ENCODE results near the gene GLS.

The GLS gene

DNA sequence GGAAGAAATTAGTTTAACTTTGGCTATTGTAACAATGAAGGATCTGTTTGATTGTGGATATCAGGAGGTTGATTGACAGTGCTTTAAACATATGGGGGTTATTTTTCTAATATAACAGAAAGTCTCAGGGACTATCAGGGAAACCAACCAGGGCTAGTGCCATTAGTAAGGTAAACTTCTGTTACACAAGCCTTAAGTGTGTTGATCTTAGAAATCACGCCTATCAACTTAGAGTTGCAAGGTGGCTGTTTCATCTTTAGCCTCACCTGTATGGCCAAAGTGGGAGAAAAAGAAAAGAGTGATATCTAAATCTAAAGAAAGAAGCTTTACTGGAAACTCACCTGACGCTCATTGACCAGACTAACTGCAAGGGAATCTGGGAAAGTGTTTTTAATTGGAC, 62.1 kb downstream of the GLS start:
- Histone ChIP-seq H3K79me1 (replicated peaks; ENCODE audit: low read length, poor library complexity, severe bottlenecking) (peaks cover 2% of the 10 kb centered on the region), H3K27ac (ENCODE audit: low read length, poor library complexity, severe bottlenecking) (peak overlapping the region; percentile 20), H2BK15ac (ENCODE audit: low read depth, poor library complexity, severe bottlenecking) (no peak overlapping the region), H4K91ac (ENCODE audit: low read length) (no peak overlapping the region), H2BK12ac (ENCODE audit: low read length in 2 of 2) (no peak overlapping the region), H3K4ac (ENCODE audit: low read depth in 1 of 2, low read length in 2 of 2) (no peak overlapping the region), H3K27me3 (ENCODE audit: control insufficient read depth in 1 of 2, insufficient read depth in 1 of 2, low read length in 2 of 2) (no peaks in the 10 kb centered on the region), H3K18ac (ENCODE audit: low read depth in 1 of 2, low read length in 2 of 2) (no peak overlapping the region), H3K4me1 (ENCODE audit: control insufficient read depth, insufficient read depth, low read depth, low read length) (no peaks in the 10 kb centered on the region), H3K9me3 (ENCODE audit: control insufficient read depth, low read length) (no peaks in the 10 kb centered on the region), H3K9ac (ENCODE audit: low read length) (no peak overlapping the region), H3K23ac (ENCODE audit: low read length in 2 of 2) (no peak overlapping the region), H3K4me3 (ENCODE audit: insufficient read depth in 1 of 2, low read depth in 1 of 2, low read length in 2 of 2) (no peak overlapping the region), H2AK5ac (ENCODE audit: low read length, severe bottlenecking) (no peak overlapping the region), H3K14ac (ENCODE audit: low read length in 2 of 2) (no peak overlapping the region), H2AFZ (ENCODE audit: low read depth, low read length) (no peak overlapping the region), H2BK120ac (ENCODE audit: low read depth, low read length) (no peak overlapping the region), H3K4me2 (ENCODE audit: low read length, poor library complexity, severe bottlenecking) (no peak overlapping the region), H2BK5ac (ENCODE audit: low read depth, low read length, poor library complexity, severe bottlenecking) (no peak overlapping the region), H3K36me3 (ENCODE audit: control insufficient read depth in 1 of 2, insufficient read depth in 2 of 2, low read depth in 1 of 2, low read length in 2 of 2) (peaks cover 0 to 12% of the 10 kb centered on the region in 2 experiments), H4K8ac (ENCODE audit: low read length) (no peak overlapping the region)
- no peak for DNase-seq
- WGBS, result 100% methylated on average over 2 of the region's 2 CpGs

DNA sequence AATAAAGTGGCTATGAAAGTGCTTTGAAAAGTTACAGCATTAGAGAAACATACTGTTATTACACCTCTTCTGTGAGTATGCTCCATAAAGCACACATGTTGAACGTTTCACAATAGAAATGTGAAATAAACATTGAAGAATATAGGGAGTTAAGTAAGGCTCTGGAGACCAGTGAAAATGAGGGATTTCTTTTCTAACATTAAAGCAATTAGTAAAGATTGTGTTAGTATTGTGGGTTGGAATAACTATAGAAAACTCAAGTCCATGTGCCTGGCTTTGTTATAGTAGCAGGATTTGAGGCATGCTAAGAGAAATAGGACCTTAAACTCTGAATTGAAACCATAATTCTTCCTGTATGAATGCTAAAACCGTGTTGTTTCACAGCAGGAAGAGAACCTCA, 63.1 kb downstream of the GLS start:
- Histone ChIP-seq H2AFZ (ENCODE audit: low read depth, low read length) (no peak overlapping the region), H2BK5ac (ENCODE audit: low read depth, low read length, poor library complexity, severe bottlenecking) (no peak overlapping the region), H3K27me3 (ENCODE audit: control insufficient read depth in 1 of 2, insufficient read depth in 1 of 2, low read length in 2 of 2) (no peaks in the 10 kb centered on the region), H2AK5ac (ENCODE audit: low read length, severe bottlenecking) (no peak overlapping the region), H3K36me3 (ENCODE audit: control insufficient read depth in 1 of 2, insufficient read depth in 2 of 2, low read depth in 1 of 2, low read length in 2 of 2) (peaks cover 0 to 12% of the 10 kb centered on the region in 2 experiments), H4K91ac (ENCODE audit: low read length) (no peak overlapping the region), H3K23ac (ENCODE audit: low read length in 2 of 2) (no peak overlapping the region), H2BK12ac (ENCODE audit: low read length in 2 of 2) (no peak overlapping the region), H2BK15ac (ENCODE audit: low read depth, poor library complexity, severe bottlenecking) (no peak overlapping the region), H3K9me3 (ENCODE audit: control insufficient read depth, low read length) (no peaks in the 10 kb centered on the region), H3K27ac (ENCODE audit: low read length, poor library complexity, severe bottlenecking) (no peak overlapping the region), H3K4me3 (ENCODE audit: insufficient read depth in 1 of 2, low read depth in 1 of 2, low read length in 2 of 2) (no peak overlapping the region), H3K79me1 (replicated peaks; ENCODE audit: low read length, poor library complexity, severe bottlenecking) (peaks cover 2% of the 10 kb centered on the region), H4K8ac (ENCODE audit: low read length) (no peak overlapping the region), H3K9ac (ENCODE audit: low read length) (no peak overlapping the region), H3K18ac (ENCODE audit: low read depth in 1 of 2, low read length in 2 of 2) (no peak overlapping the region), H3K4me2 (ENCODE audit: low read length, poor library complexity, severe bottlenecking) (no peak overlapping the region), H3K4ac (ENCODE audit: low read depth in 1 of 2, low read length in 2 of 2) (no peak overlapping the region), H3K4me1 (ENCODE audit: control insufficient read depth, insufficient read depth, low read depth, low read length) (peaks cover under 1% of the 10 kb centered on the region), H3K14ac (ENCODE audit: low read length in 2 of 2) (no peak overlapping the region), H2BK120ac (ENCODE audit: low read depth, low read length) (no peak overlapping the region)
- WGBS, result 88% methylated on average over 1 of the region's 2 CpGs
- DNase-seq, result no peak

- 0% methylated on average over 1 of the region's 1 CpG for WGBS
- H3K36me3 ChIP-seq (ENCODE audit: control insufficient read depth in 1 of 2, insufficient read depth in 2 of 2, low read depth in 1 of 2, low read length in 2 of 2), result peaks cover 0 to 7% of the 10 kb centered on the region in 2 experiments
Measured at GRCh38 chr2:190947141-190947540, 66.5 kb downstream of the GLS start.

DNA sequence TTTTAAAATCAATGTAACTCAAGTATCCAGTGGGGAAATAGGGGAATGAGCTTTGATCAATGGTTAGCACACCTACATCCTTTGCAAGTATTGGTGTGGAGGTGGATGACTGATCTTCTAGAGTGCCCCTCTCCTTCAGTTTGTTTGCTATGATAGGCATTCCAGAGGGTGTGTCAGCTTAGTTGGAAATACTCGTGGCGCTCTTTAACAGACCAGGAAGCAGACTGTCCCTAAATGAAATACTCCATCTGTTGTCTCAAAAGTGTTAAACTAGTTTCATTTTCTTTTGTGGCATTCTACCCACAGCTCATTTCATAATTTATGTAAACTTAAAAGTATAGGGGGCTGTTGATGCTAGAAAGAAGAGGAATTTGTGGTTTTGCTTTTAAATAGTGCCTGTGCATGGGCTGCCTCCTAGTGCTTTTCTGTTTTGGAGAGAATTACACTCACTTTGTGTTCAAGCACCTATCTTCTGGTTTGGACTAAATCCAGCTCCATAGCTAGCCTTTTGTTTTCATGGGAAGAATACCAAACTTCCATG, 67.2 kb downstream of the GLS start:
- Histone ChIP-seq H3K36me3 (ENCODE audit: control insufficient read depth in 1 of 2, insufficient read depth in 2 of 2, low read depth in 1 of 2, low read length in 2 of 2) (peaks cover 0 to 2% of the 10 kb centered on the region in 2 experiments), H2BK15ac (ENCODE audit: low read depth, poor library complexity, severe bottlenecking) (no peak overlapping the region), H2BK12ac (ENCODE audit: low read length in 2 of 2) (no peak overlapping the region), H3K27me3 (ENCODE audit: control insufficient read depth in 1 of 2, insufficient read depth in 1 of 2, low read length in 2 of 2) (no peaks in the 10 kb centered on the region), H3K4me1 (ENCODE audit: control insufficient read depth, insufficient read depth, low read depth, low read length) (peaks cover 5% of the 10 kb centered on the region), H3K9ac (ENCODE audit: low read length) (peak overlapping the region; percentile 8), H2AK5ac (ENCODE audit: low read length, severe bottlenecking) (no peak overlapping the region), H4K91ac (ENCODE audit: low read length) (no peak overlapping the region), H2AFZ (ENCODE audit: low read depth, low read length) (no peak overlapping the region), H3K14ac (ENCODE audit: low read length in 2 of 2) (no peak overlapping the region), H3K4ac (ENCODE audit: low read depth in 1 of 2, low read length in 2 of 2) (no peak overlapping the region), H2BK5ac (ENCODE audit: low read depth, low read length, poor library complexity, severe bottlenecking) (no peak overlapping the region), H4K8ac (ENCODE audit: low read length) (no peak overlapping the region), H3K18ac (ENCODE audit: low read depth in 1 of 2, low read length in 2 of 2) (no peak overlapping the region), H3K79me1 (replicated peaks; ENCODE audit: low read length, poor library complexity, severe bottlenecking) (no peaks in the 10 kb centered on the region), H2BK120ac (ENCODE audit: low read depth, low read length) (no peak overlapping the region), H3K27ac (ENCODE audit: low read length, poor library complexity, severe bottlenecking) (peak overlapping the region; percentile 87), H3K4me3 (ENCODE audit: insufficient read depth in 1 of 2, low read depth in 1 of 2, low read length in 2 of 2) (peak overlapping the region in 1 of 2 experiments; percentile 4), H3K4me2 (ENCODE audit: low read length, poor library complexity, severe bottlenecking) (peak overlapping the region; percentile 10), H3K23ac (ENCODE audit: low read length in 2 of 2) (no peak overlapping the region), H3K9me3 (ENCODE audit: control insufficient read depth, low read length) (no peaks in the 10 kb centered on the region)
- peak; percentile 87 for DNase-seq
- no CpG with 5 or more reads among the region's 2 CpGs for WGBS

More at GRCh38 chr2:190947141-190947540, 66.5 kb downstream of the GLS start:
- no peak overlapping the region for H3K23ac ChIP-seq (ENCODE audit: low read length in 2 of 2)
- DNase-seq, result peak; percentile 37
- no peak overlapping the region for H2BK15ac ChIP-seq (ENCODE audit: low read depth, poor library complexity, severe bottlenecking)
- peaks cover 2% of the 10 kb centered on the region for H3K79me1 ChIP-seq (replicated peaks; ENCODE audit: low read length, poor library complexity, severe bottlenecking)
- no peak overlapping the region for H2BK12ac ChIP-seq (ENCODE audit: low read length in 2 of 2)
- no peak overlapping the region for H4K8ac ChIP-seq (ENCODE audit: low read length)
- H3K4me1 ChIP-seq (ENCODE audit: control insufficient read depth, insufficient read depth, low read depth, low read length), result peaks cover 5% of the 10 kb centered on the region
- no peaks in the 10 kb centered on the region for H3K9me3 ChIP-seq (ENCODE audit: control insufficient read depth, low read length)
- no peak overlapping the region for H3K4me2 ChIP-seq (ENCODE audit: low read length, poor library complexity, severe bottlenecking)
- no peak overlapping the region for H4K91ac ChIP-seq (ENCODE audit: low read length)
- no peak overlapping the region for H3K14ac ChIP-seq (ENCODE audit: low read length in 2 of 2)
- no peak overlapping the region for H2AK5ac ChIP-seq (ENCODE audit: low read length, severe bottlenecking)
- peak overlapping the region; percentile 87 for H3K27ac ChIP-seq (ENCODE audit: low read length, poor library complexity, severe bottlenecking)
- H2BK120ac ChIP-seq (ENCODE audit: low read depth, low read length), result no peak overlapping the region
- no peak overlapping the region for H3K18ac ChIP-seq (ENCODE audit: low read depth in 1 of 2, low read length in 2 of 2)
- peak overlapping the region; percentile 8 for H3K9ac ChIP-seq (ENCODE audit: low read length)
- H2AFZ ChIP-seq (ENCODE audit: low read depth, low read length), result no peak overlapping the region
- no peaks in the 10 kb centered on the region for H3K27me3 ChIP-seq (ENCODE audit: control insufficient read depth in 1 of 2, insufficient read depth in 1 of 2, low read length in 2 of 2)
- no peak overlapping the region for H2BK5ac ChIP-seq (ENCODE audit: low read depth, low read length, poor library complexity, severe bottlenecking)
- no peak overlapping the region for H3K4ac ChIP-seq (ENCODE audit: low read depth in 1 of 2, low read length in 2 of 2)
- H3K4me3 ChIP-seq (ENCODE audit: insufficient read depth in 1 of 2, low read depth in 1 of 2, low read length in 2 of 2), result no peak overlapping the region

All from mesenchymal stem cell (in vitro differentiated cells and primary cell).